OCI-LY7 (cell line): ENCODE data around the gene CHMP1B. TPM values are rescaled to one million over a fixed set of nuclear protein-coding genes. Genes with fewer than 3 reads are reported as not detected.

ENCODE experiments used
- BruUV-seq: library from RNA; stranded (reverse); fragments of 400-500 nt; replicated peaks from 2 replicates; lab custom pipeline; 2021; lab: Mats Ljungman, UMichigan
- CTCF ChIA-PET: fragments of 300-600 bp; sonication (Branson Sonifier 250); formaldehyde crosslinking; loops from one replicate; lab custom pipeline; 2022; ENCODE audit warnings: antibody characterized with exemption; ENCODE audit not compliant: unreplicated experiment; lab: Charles Lee
- POLR2A ChIA-PET: fragments of 300-600 bp; sonication (Branson Sonifier 250); formaldehyde crosslinking; loops from one replicate; lab custom pipeline; 2022; ENCODE audit warnings: antibody characterized with exemption; lab: Charles Lee
- DNase-seq: peaks from one replicate; pipeline ENCODE4 v3.0.0-alpha.2; 2015; ENCODE audit warnings: low spot score
- H2AFZ ChIP-seq: fragments of 200-600 bp; sonication (generic), shearing (Covaris generic); 2 replicates; pipeline ENCODE4 v1.6.1; 2014; ENCODE audit warnings: mild to moderate bottlenecking, antibody characterized with exemption, low read length, moderate library complexity
- H3K27ac ChIP-seq: fragments of 200-600 bp; sonication (generic); 2 replicates; pipeline ENCODE4 v1.5.1; 2014; ENCODE audit warnings: mixed run types, low read depth, mild to moderate bottlenecking, moderate library complexity, low read length, inconsistent platforms; ENCODE audit not compliant: poor library complexity, severe bottlenecking
- H3K36me3 ChIP-seq: fragments of 200-600 bp; sonication (generic); 2 replicates; pipeline ENCODE4 v1.6.1; 2014; ENCODE audit warnings: mild to moderate bottlenecking, antibody characterized with exemption, low read length, moderate library complexity, mixed read lengths; ENCODE audit not compliant: insufficient read depth
- H3K4me1 ChIP-seq: fragments of 200-600 bp; sonication (generic); 2 replicates; pipeline ENCODE4 v1.5.1; 2014; ENCODE audit warnings: mild to moderate bottlenecking, low read length; ENCODE audit not compliant: insufficient read depth, poor library complexity, severe bottlenecking
- H3K4me2 ChIP-seq: fragments of 200-600 bp; sonication (generic); 2 replicates; pipeline ENCODE4 v1.6.1; 2014; ENCODE audit warnings: mild to moderate bottlenecking, low read length
- H3K4me3 ChIP-seq: fragments of 200-600 bp; sonication (generic); 2 replicates; pipeline ENCODE4 v1.5.1; 2014; ENCODE audit warnings: mild to moderate bottlenecking, low read depth, low read length; ENCODE audit not compliant: poor library complexity, severe bottlenecking
- H3K79me2 ChIP-seq: fragments of 200-600 bp; sonication (generic); 2 replicates; pipeline ENCODE4 v1.6.1; 2016; ENCODE audit warnings: low read depth, mild to moderate bottlenecking, low read length, moderate library complexity, mixed read lengths; ENCODE audit not compliant: insufficient read depth
- H3K9me2 ChIP-seq: fragments of 200-600 bp; sonication (generic); 2 replicates; pipeline ENCODE4 v1.6.1; 2016; ENCODE audit warnings: mild to moderate bottlenecking, low read length, mixed read lengths; ENCODE audit not compliant: insufficient read depth
- H3K9me3 ChIP-seq: fragments of 200-600 bp; sonication (generic); 2 replicates; pipeline ENCODE4 v1.6.1; 2014; ENCODE audit warnings: mild to moderate bottlenecking, mixed run types, low read length, mixed read lengths
- H4K20me1 ChIP-seq: fragments of 200-600 bp; sonication (generic); 2 replicates; pipeline ENCODE4 v1.6.1; 2014; ENCODE audit warnings: mild to moderate bottlenecking, antibody characterized with exemption, low read length, moderate library complexity, mixed read lengths; ENCODE audit not compliant: insufficient read depth
- CTCF ChIP-seq: fragments of 200-600 bp; sonication (generic); conservative IDR thresholded peaks from 2 replicates; pipeline ENCODE4 v1.5.1; 2014; ENCODE audit warnings: mild to moderate bottlenecking, antibody characterized with exemption, low read length, moderate library complexity, mixed read lengths
- EZH2phosphoT487 ChIP-seq: fragments of 200-600 bp; sonication (generic); IDR thresholded peaks from 2 replicates; pipeline ENCODE4 v1.6.1; 2018; ENCODE audit warnings: low read depth, borderline replicate concordance, mild to moderate bottlenecking, mixed run types, antibody characterized with exemption, low read length, moderate library complexity, mixed read lengths
- intact Hi-C: fragments of 100-400 bp; cut with micrococcal nuclease; formaldehyde crosslinking; loops from one replicate; pipeline ENCODE4 v1.10.0; 2022; ENCODE audit not compliant: unreplicated experiment
- total RNA-seq, 2 experiments: library from RNA; depleted of rRNA in 1 of 2; stranded (reverse); fragments of >200 nt in 1 of 2; shearing (Covaris generic) in 1 of 2; gene quantifications; 2 replicates each; pipeline ENCODE4 v1.2.3, GENCODE V29; 2014 to 2022

CHMP1B gene
- total RNA-seq, 2 experiments from 2014 or later, result 24.2 to 29.3 TPM

GRCh38 chr18:11862468-11863137, 11.4 kb downstream of the CHMP1B start:
- H3K9me2 ChIP-seq, result no peaks in the 10 kb centered on the region
- H3K4me1 ChIP-seq, result no peaks in the 10 kb centered on the region
- H3K36me3 ChIP-seq, result no peaks in the 10 kb centered on the region
- BruUV-seq, result no TSS peak
- no peak overlapping the region for H3K4me3 ChIP-seq
- H3K4me2 ChIP-seq, result no peak overlapping the region
- intact Hi-C loops, result no loop called here
- TF ChIP-seq EZH2phosphoT487, result no peak
- no peak for TF ChIP-seq CTCF
- no peak overlapping the region for H2AFZ ChIP-seq
- H3K27ac ChIP-seq, result no peak overlapping the region
- no peak for DNase-seq
- ChIA-PET CTCF (no interaction called here), POLR2A (interaction anchor here (0.6 to 0.9 kb wide), 2 partner anchors 12 to 75 kb away, joined by 3 to 5 read pairs; no protein-coding TSS in a partner anchor)
- H3K79me2 ChIP-seq, result no peaks in the 10 kb centered on the region
- no peaks in the 10 kb centered on the region for H3K9me3 ChIP-seq
- no peaks in the 10 kb centered on the region for H4K20me1 ChIP-seq

DNA sequence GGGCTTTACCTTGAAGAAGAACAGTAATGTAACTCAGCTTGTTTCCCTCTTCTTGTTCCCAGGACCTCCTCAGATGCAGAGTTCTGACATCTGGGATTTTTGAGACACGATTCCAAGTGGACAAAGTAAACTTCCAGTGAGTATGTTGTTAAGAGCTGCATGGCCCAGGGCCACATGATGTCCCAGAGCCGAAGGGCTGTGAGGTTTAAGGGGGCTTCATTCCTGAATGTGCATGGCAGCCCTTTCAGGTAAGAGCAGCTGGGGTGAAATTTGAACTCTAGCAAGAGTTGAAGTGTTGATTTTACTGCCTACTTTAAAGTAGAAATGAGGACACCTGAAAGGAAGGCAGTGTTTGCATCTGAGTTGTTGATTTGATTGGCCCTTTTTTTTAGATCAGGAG, 13.3 kb downstream of the CHMP1B start:
- Histone ChIP-seq H3K79me2 (no peaks in the 10 kb centered on the region), H2AFZ (no peak overlapping the region), H3K4me1 (peaks cover 17% of the 10 kb centered on the region), H3K36me3 (no peaks in the 10 kb centered on the region), H3K4me2 (no peak overlapping the region), H3K9me3 (no peaks in the 10 kb centered on the region), H4K20me1 (no peaks in the 10 kb centered on the region), H3K4me3 (no peak overlapping the region), H3K27ac (no peak overlapping the region), H3K9me2 (no peaks in the 10 kb centered on the region)
- DNase-seq, result no peak
- TF ChIP-seq CTCF (no peak), EZH2phosphoT487 (no peak)
- CTCF ChIA-PET, result no interaction called here
- intact Hi-C loops, result no loop called here
- POLR2A ChIA-PET, result interaction anchor here (0.8 kb wide), 1 partner anchor 453 kb away, joined by 3 read pairs; no protein-coding TSS in a partner anchor
- BruUV-seq, result no TSS peak

GRCh38 chr18:11865071-11865470, 13.9 kb downstream of the CHMP1B start:
- Histone ChIP-seq H3K79me2 (no peaks in the 10 kb centered on the region), H3K9me2 (no peaks in the 10 kb centered on the region), H3K4me1 (peaks cover 17% of the 10 kb centered on the region), H2AFZ (no peak overlapping the region), H3K27ac (no peak overlapping the region), H3K4me2 (no peak overlapping the region), H3K36me3 (no peaks in the 10 kb centered on the region), H4K20me1 (no peaks in the 10 kb centered on the region), H3K9me3 (no peaks in the 10 kb centered on the region), H3K4me3 (no peak overlapping the region)
- CTCF ChIA-PET, result no interaction called here
- intact Hi-C loops, result no loop called here
- no peak for TF ChIP-seq EZH2phosphoT487
- no peak for TF ChIP-seq CTCF
- POLR2A ChIA-PET, result interaction anchor here (0.5 to 0.7 kb wide), 2 partner anchors 17 to 116 kb away, joined by 3 read pairs; partner anchors contain the start of gene IMPA2
- no peak for DNase-seq
- BruUV-seq, result no TSS peak
